C4-2B (cell line): Measurements from ENCODE around the gene FBXO5.
A peak's percentile ranks its signal among the peaks of the same experiment; 100 is the strongest.

Experiments used
- H3K27ac ChIP-seq: fragments of 450-650 bp; 2 replicates; pipeline ENCODE4 v1.5.1; 2017
- ZFX ChIP-seq: fragments of 450-650 bp; IDR thresholded peaks from 2 replicates; pipeline ENCODE4 v1.6.1; 2017
- TF ChIP-seq, protein P1 (sequence below): fragments of 450-650 bp; conservative IDR thresholded peaks from 2 replicates; pipeline ENCODE4 v1.5.1; 2017; ENCODE audit warnings: mild to moderate bottlenecking

FBXO5 gene, protein sequence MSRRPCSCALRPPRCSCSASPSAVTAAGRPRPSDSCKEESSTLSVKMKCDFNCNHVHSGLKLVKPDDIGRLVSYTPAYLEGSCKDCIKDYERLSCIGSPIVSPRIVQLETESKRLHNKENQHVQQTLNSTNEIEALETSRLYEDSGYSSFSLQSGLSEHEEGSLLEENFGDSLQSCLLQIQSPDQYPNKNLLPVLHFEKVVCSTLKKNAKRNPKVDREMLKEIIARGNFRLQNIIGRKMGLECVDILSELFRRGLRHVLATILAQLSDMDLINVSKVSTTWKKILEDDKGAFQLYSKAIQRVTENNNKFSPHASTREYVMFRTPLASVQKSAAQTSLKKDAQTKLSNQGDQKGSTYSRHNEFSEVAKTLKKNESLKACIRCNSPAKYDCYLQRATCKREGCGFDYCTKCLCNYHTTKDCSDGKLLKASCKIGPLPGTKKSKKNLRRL

DNA sequence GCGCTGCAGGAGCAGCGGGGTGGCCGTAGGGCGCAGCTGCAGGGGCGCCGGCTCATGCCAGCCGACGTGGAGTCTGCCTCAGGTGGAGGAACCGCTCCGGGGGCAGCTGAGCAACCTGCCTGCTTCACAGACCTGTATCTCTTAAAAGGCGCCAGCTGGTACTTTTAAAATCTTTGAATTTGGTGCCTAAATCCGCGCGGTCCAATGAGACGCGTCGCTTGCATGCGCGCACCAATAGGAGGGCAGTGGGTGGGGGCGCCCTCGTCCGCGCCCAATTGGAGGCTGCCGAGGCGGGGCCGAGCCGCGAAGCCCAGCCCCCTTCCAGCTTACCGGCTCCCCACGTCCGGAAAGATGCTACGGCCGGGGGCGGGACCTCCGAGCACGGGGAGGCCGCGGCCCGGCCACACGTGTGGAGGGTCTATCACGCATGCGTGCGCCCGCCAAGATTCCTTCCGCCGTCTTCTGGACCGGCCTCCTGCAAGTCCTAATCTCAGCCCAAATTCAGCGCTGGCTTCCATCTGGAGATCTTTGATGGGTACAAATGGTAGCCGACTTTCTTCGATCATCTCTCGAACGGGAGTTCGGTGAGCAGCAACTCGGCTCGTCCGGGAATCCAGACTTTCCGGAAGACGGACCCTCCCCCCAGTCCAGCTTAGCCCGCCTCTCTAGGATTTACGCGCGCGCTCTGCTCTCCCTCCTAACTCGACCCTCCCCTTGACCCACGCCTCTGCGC, at the start of gene FBXO5:
Gene FBXO5 (minus strand): TSS at position 138 of the 733 bp plus-strand sequence. CDS start 82 bp downstream, at position 56.
- TF ChIP-seq, protein P1, sequence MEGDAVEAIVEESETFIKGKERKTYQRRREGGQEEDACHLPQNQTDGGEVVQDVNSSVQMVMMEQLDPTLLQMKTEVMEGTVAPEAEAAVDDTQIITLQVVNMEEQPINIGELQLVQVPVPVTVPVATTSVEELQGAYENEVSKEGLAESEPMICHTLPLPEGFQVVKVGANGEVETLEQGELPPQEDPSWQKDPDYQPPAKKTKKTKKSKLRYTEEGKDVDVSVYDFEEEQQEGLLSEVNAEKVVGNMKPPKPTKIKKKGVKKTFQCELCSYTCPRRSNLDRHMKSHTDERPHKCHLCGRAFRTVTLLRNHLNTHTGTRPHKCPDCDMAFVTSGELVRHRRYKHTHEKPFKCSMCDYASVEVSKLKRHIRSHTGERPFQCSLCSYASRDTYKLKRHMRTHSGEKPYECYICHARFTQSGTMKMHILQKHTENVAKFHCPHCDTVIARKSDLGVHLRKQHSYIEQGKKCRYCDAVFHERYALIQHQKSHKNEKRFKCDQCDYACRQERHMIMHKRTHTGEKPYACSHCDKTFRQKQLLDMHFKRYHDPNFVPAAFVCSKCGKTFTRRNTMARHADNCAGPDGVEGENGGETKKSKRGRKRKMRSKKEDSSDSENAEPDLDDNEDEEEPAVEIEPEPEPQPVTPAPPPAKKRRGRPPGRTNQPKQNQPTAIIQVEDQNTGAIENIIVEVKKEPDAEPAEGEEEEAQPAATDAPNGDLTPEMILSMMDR, result no peak
- TF ChIP-seq ZFX, result no peak
- peak within 1 kb of the TSS; percentile 91 for H3K27ac ChIP-seq

DNA sequence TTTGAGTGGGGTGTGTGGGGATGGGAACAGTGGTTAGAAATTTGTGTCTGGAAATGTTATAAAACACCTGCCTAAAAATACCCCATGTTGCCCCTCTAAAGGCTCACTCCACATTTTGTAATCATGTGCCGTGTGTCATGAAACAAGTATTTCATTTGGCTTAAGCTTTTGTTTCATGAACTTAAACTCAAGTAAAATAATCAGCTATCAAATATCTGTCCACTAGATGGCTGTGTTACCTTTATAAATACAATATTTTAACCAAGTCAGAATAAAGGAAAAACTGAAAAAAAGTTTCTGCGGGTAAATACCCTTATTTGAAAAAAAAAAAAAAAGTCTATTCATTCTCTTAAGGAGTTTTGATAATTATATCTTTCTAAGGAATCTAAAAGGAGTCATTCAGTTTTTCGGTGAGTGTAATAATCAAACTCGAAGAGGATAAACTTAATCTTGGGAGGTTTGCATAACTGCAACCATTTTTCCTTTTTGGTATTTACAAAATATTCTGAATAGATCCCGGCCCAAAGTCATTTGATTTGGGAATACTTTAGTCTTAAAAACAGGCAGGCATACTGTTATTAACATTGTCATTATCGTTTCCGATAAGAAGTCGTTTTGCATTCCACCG, 49.5 kb upstream of the FBXO5 start:
- H3K27ac ChIP-seq, result no peak overlapping the region
- TF ChIP-seq ZFX, result no peak
- TF ChIP-seq, protein P1, result peak; percentile 65

DNA sequence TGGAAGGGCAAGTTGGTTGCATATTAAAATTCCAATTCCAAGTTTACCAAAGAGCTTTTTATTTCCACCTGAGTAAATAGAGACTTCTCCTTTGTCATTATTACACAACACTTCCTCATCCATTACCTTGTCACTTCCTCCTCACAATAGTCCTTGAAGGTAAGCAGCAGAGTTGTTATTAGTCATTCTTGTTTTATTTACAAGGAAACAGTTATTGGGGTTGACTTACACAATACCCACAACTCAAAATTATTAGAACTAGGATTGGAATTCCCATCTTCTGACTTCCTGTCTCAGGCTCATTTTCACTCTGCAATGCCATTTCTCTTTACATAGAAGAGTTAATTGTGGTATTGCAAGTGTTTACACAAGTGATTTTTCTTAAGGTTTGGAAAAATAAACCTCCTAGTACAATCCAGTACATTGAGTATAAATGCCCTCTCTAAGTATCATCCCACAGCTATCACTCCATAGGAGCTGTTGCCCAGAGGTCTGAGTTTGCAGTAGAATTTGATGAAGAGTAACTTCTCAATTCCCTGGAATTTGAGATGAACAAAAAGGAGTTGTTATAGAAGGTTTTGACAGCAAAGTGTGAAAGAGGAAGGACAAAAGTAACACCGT, 48.6 kb upstream of the FBXO5 start:
- no peak overlapping the region for H3K27ac ChIP-seq
- no peak for TF ChIP-seq ZFX
- TF ChIP-seq, protein P1, result no peak

DNA sequence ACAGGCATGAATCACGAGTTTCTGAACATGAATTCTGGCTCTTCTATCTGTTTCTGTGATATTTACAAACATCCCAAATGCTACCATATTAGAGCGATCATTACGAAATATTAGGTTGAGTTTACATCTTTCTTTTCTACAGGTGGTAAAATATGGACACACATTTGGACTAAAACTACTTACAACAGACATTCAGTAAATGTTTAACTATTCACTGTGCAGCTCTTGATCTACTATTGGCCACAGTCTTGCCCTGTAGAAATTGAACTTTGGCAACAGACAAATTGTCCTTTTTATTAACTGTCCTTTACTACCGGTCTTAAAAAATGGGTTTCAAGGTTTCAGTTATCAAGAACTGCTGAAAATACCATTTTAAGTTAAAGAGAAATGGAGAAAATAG, 46.1 kb upstream of the FBXO5 start:
- TF ChIP-seq ZFX, result no peak
- TF ChIP-seq, protein P1, result no peak
- H3K27ac ChIP-seq, result no peak overlapping the region

DNA sequence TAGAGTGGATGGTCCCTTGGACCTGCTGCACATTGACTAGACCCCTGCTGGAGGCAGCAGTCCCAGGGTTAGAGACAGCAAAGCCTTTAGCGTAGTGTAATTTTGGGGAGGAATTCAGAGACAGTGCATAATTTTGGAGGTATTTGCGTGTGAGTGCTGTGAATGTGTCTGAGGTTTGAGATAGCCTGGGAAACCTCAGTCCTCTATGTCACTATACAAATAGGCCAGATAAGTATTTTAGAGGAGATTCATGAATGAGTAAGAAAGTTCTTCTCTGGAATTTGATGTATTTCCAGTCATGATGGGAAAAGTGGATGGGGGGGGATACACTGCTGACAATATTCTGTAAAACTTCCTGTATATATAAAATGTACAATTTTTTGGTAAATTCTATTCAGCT, 45.4 kb upstream of the FBXO5 start:
- TF ChIP-seq, protein P1, result no peak
- TF ChIP-seq ZFX, result no peak
- no peak overlapping the region for H3K27ac ChIP-seq

DNA sequence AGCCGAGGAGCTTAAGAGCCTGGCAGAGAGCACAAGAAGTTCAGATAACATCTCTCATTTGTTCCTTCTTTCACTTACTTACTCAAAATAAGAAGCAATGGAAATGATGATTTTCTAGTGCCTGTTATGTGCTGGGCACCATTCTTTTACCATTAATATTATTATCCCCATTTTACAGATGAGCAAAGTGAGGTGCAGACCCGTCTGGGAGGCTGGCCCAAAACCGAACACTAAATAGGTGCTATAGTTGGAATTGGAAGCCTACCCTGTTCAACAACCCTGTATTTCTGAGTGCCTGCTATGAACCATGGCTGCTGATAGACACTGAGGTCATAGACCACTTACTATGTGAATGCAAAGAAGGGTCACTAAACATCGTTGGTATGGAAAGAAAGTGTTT, 44.6 kb upstream of the FBXO5 start:
- TF ChIP-seq, protein P1, result no peak
- TF ChIP-seq ZFX, result no peak
- H3K27ac ChIP-seq, result no peak overlapping the region

DNA sequence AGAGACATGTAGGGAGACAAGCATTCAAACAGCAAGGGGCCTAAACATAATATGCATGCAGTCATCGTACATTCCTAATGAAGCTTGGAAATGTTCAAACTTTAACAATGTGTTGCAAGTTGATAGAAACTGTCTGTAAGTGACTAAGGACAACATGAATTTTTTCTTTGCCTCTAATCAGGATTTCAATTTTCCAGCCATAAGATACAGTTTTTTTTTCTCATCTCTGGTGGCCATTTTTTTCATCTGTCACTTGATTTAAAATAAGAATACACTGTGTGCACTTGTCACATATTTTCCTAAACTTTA, 41.8 kb upstream of the FBXO5 start:
- TF ChIP-seq, protein P1, result peak; percentile 60
- no peak for TF ChIP-seq ZFX
- no peak overlapping the region for H3K27ac ChIP-seq
